Liver (tissue), 3 donors: Measurements from ENCODE around the gene COPZ2.

ENCODE experiments used
- CTCF ChIP-seq: fragments of 150-350 bp; IDR thresholded peaks from 2 replicates; pipeline ENCODE4 v1.5.1; 2017; ENCODE audit warnings: improper control_type of control experiment, low read depth, low read length; ENCODE audit not compliant: missing input control
- EGR1 ChIP-seq, 2 donors: IDR thresholded peaks; 2 replicates each; pipeline ENCODE4 v1.6.1; 2016 to 2018; ENCODE audit warnings: antibody characterized with exemption in 2 of 2, low read depth in 2 of 2
- FOXA1 ChIP-seq: IDR thresholded peaks from 2 replicates; pipeline ENCODE4 v1.6.1; 2016; ENCODE audit warnings: antibody characterized with exemption
- MAX ChIP-seq: IDR thresholded peaks from 2 replicates; pipeline ENCODE4 v1.6.1; 2016; ENCODE audit warnings: antibody characterized with exemption
- RAD21 ChIP-seq, 2 donors: IDR thresholded peaks; 2 replicates each; pipeline ENCODE4 v1.6.1; 2016; ENCODE audit warnings: antibody characterized with exemption in 2 of 2, mild to moderate bottlenecking in 2 of 2
- REST ChIP-seq: IDR thresholded peaks from 2 replicates; pipeline ENCODE4 v1.6.1; 2016; ENCODE audit warnings: antibody characterized with exemption, mild to moderate bottlenecking
- SP1 ChIP-seq: IDR thresholded peaks from 2 replicates; pipeline ENCODE4 v1.6.1; 2018; ENCODE audit warnings: antibody characterized with exemption, mild to moderate bottlenecking
- TAF1 ChIP-seq: conservative IDR thresholded peaks from 2 replicates; pipeline ENCODE4 v1.6.1; 2016; ENCODE audit warnings: antibody characterized with exemption, mild to moderate bottlenecking
- ZBTB33 ChIP-seq: IDR thresholded peaks from 2 replicates; pipeline ENCODE4 v1.6.1; 2016; ENCODE audit warnings: antibody characterized with exemption
- TF ChIP-seq, protein P1 (sequence below): IDR thresholded peaks from 2 replicates; pipeline ENCODE4 v1.6.1; 2016; ENCODE audit warnings: antibody characterized with exemption
- donor health status: healthy.
- donor health status: healthy.

DNA sequence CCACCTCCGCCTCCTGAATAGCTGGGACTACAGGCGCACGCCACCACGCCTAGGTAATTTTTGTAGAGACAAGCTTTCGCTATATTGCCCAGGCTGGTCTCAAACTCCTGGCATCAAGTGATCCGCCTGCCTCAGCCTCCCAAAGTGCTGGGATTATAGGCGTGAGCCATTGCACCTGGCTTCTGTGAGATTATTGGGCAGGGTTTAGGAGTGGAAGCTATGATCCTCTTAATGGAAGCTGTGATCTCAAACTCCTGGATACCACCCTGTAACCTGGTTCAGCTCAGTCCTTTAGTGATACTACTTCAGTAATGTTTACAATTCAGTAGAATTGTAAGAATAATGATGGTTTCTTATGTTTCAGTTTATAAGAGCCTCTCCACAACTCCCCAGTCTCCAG is 24.7 kb upstream of the COPZ2 start:
- TF ChIP-seq CTCF (no peak), FOXA1 (no peak), ZBTB33 (no peak), MAX (no peak), EGR1 (IDR thresholded peaks at IDR 0.05; ENCODE audit: low read depth in 2 of 2) (no peak), TAF1 (no peak), SP1 (no peak), REST (no peak), RAD21 (IDR thresholded peaks at IDR 0.05) (no peak)
- TF ChIP-seq, protein P1, sequence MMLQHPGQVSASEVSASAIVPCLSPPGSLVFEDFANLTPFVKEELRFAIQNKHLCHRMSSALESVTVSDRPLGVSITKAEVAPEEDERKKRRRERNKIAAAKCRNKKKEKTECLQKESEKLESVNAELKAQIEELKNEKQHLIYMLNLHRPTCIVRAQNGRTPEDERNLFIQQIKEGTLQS = no peak
